ENCODE measurements around the gene GRM8.

GRM8 gene

GRCh38 chr7:126803060-126803665, 449.6 kb downstream of the GRM8 start:
- Mint-ChIP-seq H3K36me3 (ENCODE audit: insufficient read depth) (no peaks in the 10 kb centered on the region), H3K4me3 (no peak overlapping the region), H3K9me3 (no peaks in the 10 kb centered on the region), H3K27me3 (no peaks in the 10 kb centered on the region), H3K27ac (ENCODE audit: low read depth) (no peak overlapping the region), H3K4me1 (no peaks in the 10 kb centered on the region)
- no peak for DNase-seq (ENCODE audit: low spot score in 2 of 2)
- ATAC-seq (replicated peaks; ENCODE audit: extremely low read depth, poor library complexity, severe bottlenecking): no peak

DNA sequence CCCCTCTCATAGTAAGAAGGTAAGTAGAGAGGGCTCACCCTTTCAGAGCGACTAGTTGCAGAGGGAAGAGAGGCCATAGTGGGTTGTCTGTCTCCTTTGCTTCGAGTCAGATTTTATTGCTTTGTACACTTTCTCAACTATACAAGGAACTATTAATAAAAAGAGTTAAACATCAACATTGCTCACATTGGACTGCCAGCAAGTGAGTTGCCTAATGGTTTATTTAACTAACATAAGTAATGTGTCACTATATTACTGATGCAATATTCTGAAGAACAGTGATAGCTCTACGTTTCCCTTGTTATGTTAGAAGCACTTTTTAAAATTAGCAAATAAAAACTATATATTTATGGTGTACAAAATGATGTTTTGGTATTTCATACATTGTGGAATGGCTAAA, 451.0 kb downstream of the GRM8 start:
- Mint-ChIP-seq H3K27ac (ENCODE audit: low read depth) (no peak overlapping the region), H3K4me3 (no peak overlapping the region), H3K27me3 (no peaks in the 10 kb centered on the region), H3K36me3 (ENCODE audit: insufficient read depth) (no peaks in the 10 kb centered on the region), H3K9me3 (no peaks in the 10 kb centered on the region), H3K4me1 (no peaks in the 10 kb centered on the region)
- no peak for ATAC-seq (replicated peaks; ENCODE audit: extremely low read depth, poor library complexity, severe bottlenecking)
- DNase-seq (ENCODE audit: low spot score in 2 of 2): no peak

- Mint-ChIP-seq H3K4me3 (no peak overlapping the region), H3K27ac (ENCODE audit: low read depth) (no peak overlapping the region), H3K9me3 (no peaks in the 10 kb centered on the region), H3K36me3 (ENCODE audit: insufficient read depth) (no peaks in the 10 kb centered on the region), H3K27me3 (no peaks in the 10 kb centered on the region), H3K4me1 (no peaks in the 10 kb centered on the region)
- DNase-seq (ENCODE audit: low spot score in 2 of 2): no peak
- ATAC-seq (replicated peaks; ENCODE audit: extremely low read depth, poor library complexity, severe bottlenecking): no peak
Observed at GRCh38 chr7:126799541-126799940, 453.2 kb downstream of the GRM8 start.

DNA sequence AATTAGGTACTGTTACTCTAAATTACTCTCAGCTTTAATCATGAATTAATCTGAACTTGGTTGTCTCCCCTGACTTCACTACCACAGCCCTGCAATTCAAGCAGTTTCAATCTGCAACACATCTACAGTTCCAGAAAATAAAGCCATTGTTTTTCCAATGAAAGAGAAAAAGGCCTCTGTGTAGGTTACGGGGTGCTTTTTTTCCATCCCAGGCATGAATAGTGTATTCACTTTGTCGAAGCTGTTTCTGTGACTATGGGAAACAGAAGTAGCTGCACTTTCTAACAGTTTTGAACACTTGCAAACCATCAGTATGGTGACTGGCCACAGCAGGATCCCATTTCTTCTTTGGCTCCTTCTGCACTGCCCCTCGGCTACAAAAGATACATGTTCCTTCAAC, 460.2 kb downstream of the GRM8 start:
- no peak overlapping the region for H3K27ac Mint-ChIP-seq (ENCODE audit: low read depth)
- no peaks in the 10 kb centered on the region for H3K4me1 Mint-ChIP-seq
- H3K27me3 Mint-ChIP-seq: no peaks in the 10 kb centered on the region
- H3K9me3 Mint-ChIP-seq: no peaks in the 10 kb centered on the region
- DNase-seq (ENCODE audit: low spot score in 2 of 2) (no peak), ATAC-seq (replicated peaks; ENCODE audit: extremely low read depth, poor library complexity, severe bottlenecking) (no peak)
- no peak overlapping the region for H3K4me3 Mint-ChIP-seq
- no peaks in the 10 kb centered on the region for H3K36me3 Mint-ChIP-seq (ENCODE audit: insufficient read depth)

DNA sequence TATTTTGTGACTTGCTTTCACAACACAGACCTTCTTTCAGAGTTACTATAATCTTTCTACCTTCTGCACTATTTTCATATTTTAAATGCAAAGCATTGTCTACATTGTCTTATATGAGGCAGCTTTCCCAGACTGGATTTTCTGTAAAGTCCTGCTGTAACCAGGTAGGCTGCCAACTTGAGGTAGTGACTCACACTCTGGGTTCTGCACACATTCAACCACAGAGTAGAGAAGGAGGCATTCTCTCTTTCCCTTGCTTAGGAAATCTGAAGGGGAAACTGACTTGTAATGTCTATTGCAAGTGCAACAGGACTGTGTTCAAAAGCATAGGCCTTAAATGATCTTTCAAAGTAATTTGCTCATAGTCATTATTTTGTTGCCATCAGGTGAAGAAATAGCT, 461.4 kb downstream of the GRM8 start:
- DNase-seq (ENCODE audit: low spot score in 2 of 2) (no peak), ATAC-seq (replicated peaks; ENCODE audit: extremely low read depth, poor library complexity, severe bottlenecking) (no peak)
- Mint-ChIP-seq H3K27me3 (no peaks in the 10 kb centered on the region), H3K4me3 (no peak overlapping the region), H3K4me1 (no peaks in the 10 kb centered on the region), H3K27ac (ENCODE audit: low read depth) (no peak overlapping the region), H3K36me3 (ENCODE audit: insufficient read depth) (no peaks in the 10 kb centered on the region), H3K9me3 (no peaks in the 10 kb centered on the region)

- Mint-ChIP-seq H3K36me3 (ENCODE audit: insufficient read depth) (no peaks in the 10 kb centered on the region), H3K4me1 (no peaks in the 10 kb centered on the region), H3K27ac (ENCODE audit: low read depth) (no peak overlapping the region), H3K9me3 (no peaks in the 10 kb centered on the region), H3K27me3 (no peaks in the 10 kb centered on the region), H3K4me3 (no peak overlapping the region)
- ATAC-seq (replicated peaks; ENCODE audit: extremely low read depth, poor library complexity, severe bottlenecking): no peak
- no peak for DNase-seq (ENCODE audit: low spot score in 2 of 2)
Observed at GRCh38 chr7:126790763-126791162, 462.0 kb downstream of the GRM8 start.

DNA sequence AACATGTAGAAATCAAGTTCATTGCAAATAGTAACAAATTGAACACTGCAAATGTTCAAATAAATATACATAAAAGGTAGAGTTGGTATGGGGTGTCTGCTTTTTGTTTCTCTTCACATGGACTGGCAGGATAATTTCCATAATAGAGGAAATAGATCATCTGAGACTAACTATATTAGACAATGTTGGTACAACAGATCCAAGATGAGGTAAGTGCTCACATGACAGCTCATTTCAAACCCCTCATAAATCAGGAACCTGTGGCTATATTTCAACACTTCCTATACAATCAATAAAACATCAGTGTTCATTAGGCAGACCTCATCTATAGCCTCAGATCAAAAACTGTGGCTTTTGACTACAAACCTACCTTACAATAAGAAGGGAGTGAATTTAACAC, 469.1 kb downstream of the GRM8 start:
- Mint-ChIP-seq H3K4me3 (no peak overlapping the region), H3K4me1 (no peaks in the 10 kb centered on the region), H3K27me3 (no peaks in the 10 kb centered on the region), H3K9me3 (no peaks in the 10 kb centered on the region), H3K27ac (ENCODE audit: low read depth) (no peak overlapping the region), H3K36me3 (ENCODE audit: insufficient read depth) (peaks cover 2% of the 10 kb centered on the region)
- DNase-seq (ENCODE audit: low spot score in 2 of 2) (no peak), ATAC-seq (replicated peaks; ENCODE audit: extremely low read depth, poor library complexity, severe bottlenecking) (no peak)

GRCh38 chr7:126780993-126781392, 471.7 kb downstream of the GRM8 start:
- Mint-ChIP-seq H3K27ac (ENCODE audit: low read depth) (no peak overlapping the region), H3K27me3 (no peaks in the 10 kb centered on the region), H3K4me3 (no peak overlapping the region), H3K9me3 (no peaks in the 10 kb centered on the region), H3K36me3 (ENCODE audit: insufficient read depth) (peaks cover 2% of the 10 kb centered on the region), H3K4me1 (no peaks in the 10 kb centered on the region)
- no peak for ATAC-seq (replicated peaks; ENCODE audit: extremely low read depth, poor library complexity, severe bottlenecking)
- no peak for DNase-seq (ENCODE audit: low spot score in 2 of 2)

- peaks cover 2% of the 10 kb centered on the region for H3K36me3 Mint-ChIP-seq (ENCODE audit: insufficient read depth)
- DNase-seq (ENCODE audit: low spot score in 2 of 2) (no peak), ATAC-seq (replicated peaks; ENCODE audit: extremely low read depth, poor library complexity, severe bottlenecking) (no peak)
- H3K27ac Mint-ChIP-seq (ENCODE audit: low read depth): no peak overlapping the region
- H3K27me3 Mint-ChIP-seq: no peaks in the 10 kb centered on the region
- H3K9me3 Mint-ChIP-seq: no peaks in the 10 kb centered on the region
- no peaks in the 10 kb centered on the region for H3K4me1 Mint-ChIP-seq
- no peak overlapping the region for H3K4me3 Mint-ChIP-seq
Observed at GRCh38 chr7:126778101-126778500, 474.6 kb downstream of the GRM8 start.

GRCh38 chr7:126776498-126776897, 476.2 kb downstream of the GRM8 start:
- Mint-ChIP-seq H3K9me3 (no peaks in the 10 kb centered on the region), H3K36me3 (ENCODE audit: insufficient read depth) (no peaks in the 10 kb centered on the region), H3K27me3 (peaks cover 9% of the 10 kb centered on the region), H3K4me1 (no peaks in the 10 kb centered on the region), H3K27ac (ENCODE audit: low read depth) (no peak overlapping the region), H3K4me3 (no peak overlapping the region)
- DNase-seq (ENCODE audit: low spot score in 2 of 2): no peak
- no peak for ATAC-seq (replicated peaks; ENCODE audit: extremely low read depth, poor library complexity, severe bottlenecking)

- no peaks in the 10 kb centered on the region for H3K36me3 Mint-ChIP-seq (ENCODE audit: insufficient read depth)
- ATAC-seq (replicated peaks; ENCODE audit: extremely low read depth, poor library complexity, severe bottlenecking) (no peak), DNase-seq (ENCODE audit: low spot score in 2 of 2) (no peak)
- H3K4me3 Mint-ChIP-seq: no peak overlapping the region
- no peaks in the 10 kb centered on the region for H3K9me3 Mint-ChIP-seq
- H3K4me1 Mint-ChIP-seq: no peaks in the 10 kb centered on the region
- H3K27me3 Mint-ChIP-seq: peaks cover 9% of the 10 kb centered on the region
- H3K27ac Mint-ChIP-seq (ENCODE audit: low read depth): no peak overlapping the region
Observed at GRCh38 chr7:126774077-126774476, 478.7 kb downstream of the GRM8 start.

- no peak overlapping the region for H3K4me3 Mint-ChIP-seq
- DNase-seq (ENCODE audit: low spot score in 2 of 2) (no peak), ATAC-seq (replicated peaks; ENCODE audit: extremely low read depth, poor library complexity, severe bottlenecking) (no peak)
- H3K27ac Mint-ChIP-seq (ENCODE audit: low read depth): no peak overlapping the region
- peaks cover 9% of the 10 kb centered on the region for H3K27me3 Mint-ChIP-seq
- no peaks in the 10 kb centered on the region for H3K9me3 Mint-ChIP-seq
- no peaks in the 10 kb centered on the region for H3K4me1 Mint-ChIP-seq
- H3K36me3 Mint-ChIP-seq (ENCODE audit: insufficient read depth): no peaks in the 10 kb centered on the region
Observed at GRCh38 chr7:126768836-126769235, 483.9 kb downstream of the GRM8 start.

- ATAC-seq (replicated peaks; ENCODE audit: extremely low read depth, poor library complexity, severe bottlenecking) (no peak), DNase-seq (ENCODE audit: low spot score in 2 of 2) (no peak)
- Mint-ChIP-seq H3K4me3 (no peak overlapping the region), H3K27me3 (no peaks in the 10 kb centered on the region), H3K4me1 (no peaks in the 10 kb centered on the region), H3K36me3 (ENCODE audit: insufficient read depth) (no peaks in the 10 kb centered on the region), H3K9me3 (peaks cover 6% of the 10 kb centered on the region), H3K27ac (ENCODE audit: low read depth) (no peak overlapping the region)
Observed at GRCh38 chr7:126760914-126761577, 491.7 kb downstream of the GRM8 start.

Measured in central memory CD8-positive, alpha-beta T cell (primary cell).